GM12878 (cell line): ENCODE measurements around the gene CCDC63.

Source experiments
- ATF2 ChIP-seq: IDR thresholded peaks from 2 replicates; pipeline ENCODE4 v1.6.1; 2012; ENCODE audit warnings: low read length, inconsistent platforms
- EP300 ChIP-seq, 2 experiments: fragments of 150-350 bp in 1 of 2; IDR thresholded peaks; 2 replicates each; pipeline ENCODE4 v1.6.1; 2011 to 2012; ENCODE audit warnings: low read depth in 2 of 2, low read length in 2 of 2, borderline replicate concordance in 1 of 2, improper control_type of control experiment in 1 of 2, inconsistent platforms in 1 of 2; ENCODE audit not compliant: control insufficient read depth in 1 of 2
- JUND ChIP-seq: IDR thresholded peaks from 2 replicates; pipeline ENCODE4 v1.6.1; 2012; ENCODE audit warnings: low read depth, mild to moderate bottlenecking, low read length, improper control_type of control experiment, moderate library complexity
- PML ChIP-seq: IDR thresholded peaks from 2 replicates; pipeline ENCODE4 v1.6.1; 2012; ENCODE audit warnings: low read length, inconsistent platforms
- RAD21 ChIP-seq: IDR thresholded peaks from 2 replicates; pipeline ENCODE4 v1.6.1; 2011; ENCODE audit warnings: mild to moderate bottlenecking, low read depth, low read length, moderate library complexity; ENCODE audit not compliant: insufficient read depth
- RELA ChIP-seq: fragments of 450-650 bp; IDR thresholded peaks from 2 replicates; pipeline ENCODE4 v1.8.0; 2014; ENCODE audit warnings: borderline replicate concordance; ENCODE audit not compliant: partially characterized antibody
- TCF12 ChIP-seq: IDR thresholded peaks from 2 replicates; pipeline ENCODE4 v1.6.1; 2011; ENCODE audit warnings: low read depth, mild to moderate bottlenecking, low read length
- ZBTB33 ChIP-seq: fragments of 450-650 bp; IDR thresholded peaks from 2 replicates; pipeline ENCODE4 v1.6.1; 2017; ENCODE audit warnings: mild to moderate bottlenecking
- ZSCAN29 ChIP-seq: fragments of 450-650 bp; IDR thresholded peaks from 2 replicates; pipeline ENCODE4 v1.6.1; 2017; ENCODE audit warnings: mild to moderate bottlenecking, moderate library complexity

- no peak for TF ChIP-seq RAD21
- no peak for TF ChIP-seq EP300 (IDR thresholded peaks at IDR 0.05; ENCODE audit: borderline replicate concordance in 1 of 2, control insufficient read depth in 1 of 2, low read depth in 2 of 2, low read length in 2 of 2)
- no peak for TF ChIP-seq ZBTB33
- no peak for TF ChIP-seq RELA
- TF ChIP-seq ZSCAN29: no peak
- no peak for TF ChIP-seq TCF12
- no peak for TF ChIP-seq JUND
- TF ChIP-seq ATF2: no peak
- TF ChIP-seq PML: no peak
Measured at GRCh38 chr12:110863161-110863560, 16.4 kb downstream of the CCDC63 start.
